ENCODE measurements around the gene PARD3.

The PARD3 gene

DNA sequence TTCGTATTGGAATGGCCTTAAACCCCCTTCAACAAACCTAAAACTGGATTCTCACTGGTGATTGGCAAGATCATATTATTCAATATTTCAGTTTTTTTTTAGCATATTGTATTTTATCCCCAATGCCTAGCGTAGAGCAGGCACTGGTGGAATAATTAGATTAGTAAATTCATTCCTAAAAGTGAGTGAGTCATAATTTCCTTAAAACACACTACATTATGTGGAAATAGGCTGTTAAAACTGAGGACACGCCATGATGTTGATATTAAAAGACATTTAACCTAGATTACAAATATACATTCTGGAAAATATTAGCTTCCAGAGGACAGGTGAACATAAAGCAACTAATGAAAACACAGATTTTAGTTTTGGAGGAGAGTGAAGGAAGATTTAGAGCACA, 463.9 kb downstream of the PARD3 start:
- no peak for DNase-seq

DNA sequence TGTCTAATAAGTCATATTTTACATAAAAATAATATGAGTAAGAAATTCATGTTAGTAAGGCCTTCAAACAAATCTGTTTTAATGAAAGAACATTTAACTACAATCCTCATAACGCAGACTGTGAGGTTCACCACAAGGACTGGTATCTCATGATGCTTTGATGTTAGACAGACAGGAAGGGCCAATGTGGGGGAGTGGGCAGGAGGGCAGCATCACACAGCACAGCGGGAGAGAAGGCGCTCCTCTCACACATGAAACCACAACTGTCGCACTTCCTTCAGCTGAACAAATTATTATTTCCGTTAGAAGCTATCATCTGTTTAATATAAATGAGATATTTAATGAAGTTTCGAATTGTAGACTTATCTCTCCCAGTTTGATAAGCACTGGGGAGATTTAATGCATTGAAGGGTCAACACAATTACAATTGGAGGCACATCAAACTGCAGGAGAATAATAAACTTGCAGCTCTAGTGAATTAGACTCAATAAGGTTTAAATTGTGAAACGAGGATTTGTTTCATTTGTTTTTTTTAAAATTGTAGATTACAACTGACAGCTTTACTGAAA, 466.1 kb downstream of the PARD3 start:
- no peak for DNase-seq

DNA sequence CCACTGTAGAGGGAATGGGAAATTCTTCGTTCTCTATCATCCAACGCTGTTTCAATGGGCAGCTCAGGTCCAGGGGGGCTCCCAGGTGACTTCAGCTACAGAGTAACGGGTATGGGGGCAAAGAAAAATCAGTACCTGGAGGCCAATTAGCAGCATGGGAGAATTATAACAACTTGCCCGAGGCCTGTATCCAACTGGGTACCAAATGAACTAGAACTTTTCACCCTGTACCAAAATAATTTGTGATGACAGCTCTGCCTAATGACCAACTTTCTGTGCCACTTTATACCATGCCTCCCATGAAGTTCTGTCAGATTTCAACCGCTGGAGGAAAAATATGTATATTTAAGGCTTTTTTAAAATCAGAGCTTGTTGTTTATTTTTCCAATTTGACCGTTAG, 467.1 kb downstream of the PARD3 start:
- DNase-seq = no peak

DNA sequence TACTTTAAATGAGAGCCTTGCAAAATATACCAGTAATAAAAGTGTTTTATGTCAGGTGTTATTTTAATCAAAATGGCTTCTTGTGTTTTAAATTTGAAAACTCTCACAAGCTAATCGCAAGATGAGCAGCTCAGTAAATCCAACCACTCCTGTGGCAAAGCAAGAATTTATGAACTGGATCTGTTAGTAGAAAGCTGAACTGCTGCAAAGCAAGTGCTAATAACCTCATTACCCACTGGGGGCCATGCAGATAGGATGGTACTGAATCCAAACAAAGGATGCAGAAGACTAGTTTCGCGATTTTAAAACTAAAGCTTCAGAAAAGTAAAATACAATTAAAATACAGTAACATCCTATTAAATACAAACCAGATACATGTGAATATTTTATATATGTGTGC, 468.0 kb downstream of the PARD3 start:
- DNase-seq = no peak

DNA sequence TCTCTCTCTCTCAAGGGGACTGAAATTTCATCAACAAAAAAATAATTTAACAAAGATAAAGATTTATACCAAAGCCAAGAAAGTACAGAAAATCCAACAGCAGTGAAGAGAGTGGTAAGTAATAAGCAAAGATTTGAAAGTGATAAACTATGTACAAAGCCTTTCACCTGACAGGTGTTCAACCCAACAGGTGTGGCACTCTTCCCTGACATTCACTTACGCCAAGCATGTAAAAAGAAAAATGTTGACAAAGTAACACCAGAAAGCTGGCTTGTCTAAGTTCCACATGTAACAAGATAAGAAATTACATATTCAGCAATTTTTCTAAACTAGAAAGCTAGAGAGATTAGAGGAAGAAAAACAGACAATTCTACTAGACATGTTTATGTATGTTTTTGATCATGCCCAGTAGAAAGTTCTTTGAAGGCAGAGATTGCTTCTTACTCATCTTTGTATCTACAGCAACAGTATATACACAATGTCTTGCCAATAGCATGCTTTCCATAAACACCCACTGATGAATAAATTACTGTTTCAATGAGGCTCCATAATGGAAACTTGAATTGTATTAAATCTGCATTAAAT, 468.5 kb downstream of the PARD3 start:
- DNase-seq = no peak

DNA sequence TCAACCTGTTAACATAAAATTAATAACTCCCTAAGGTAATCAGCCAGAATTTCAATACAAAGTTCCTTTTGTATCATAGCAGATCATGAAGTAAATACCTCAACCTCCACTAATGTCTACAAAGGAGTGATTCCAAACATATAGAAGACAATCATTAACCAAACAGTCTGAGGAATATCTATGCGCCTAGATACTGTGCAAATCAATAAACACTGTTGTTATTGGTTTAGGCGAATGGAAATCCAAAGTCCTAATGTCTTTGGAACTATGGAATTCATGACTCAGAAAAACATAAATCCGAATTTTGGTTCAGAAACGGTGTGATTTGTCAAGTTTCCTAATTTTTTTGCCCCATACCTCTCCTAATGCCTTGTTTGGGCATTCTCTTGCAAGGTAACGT, 469.7 kb downstream of the PARD3 start:
- DNase-seq = no peak

DNA sequence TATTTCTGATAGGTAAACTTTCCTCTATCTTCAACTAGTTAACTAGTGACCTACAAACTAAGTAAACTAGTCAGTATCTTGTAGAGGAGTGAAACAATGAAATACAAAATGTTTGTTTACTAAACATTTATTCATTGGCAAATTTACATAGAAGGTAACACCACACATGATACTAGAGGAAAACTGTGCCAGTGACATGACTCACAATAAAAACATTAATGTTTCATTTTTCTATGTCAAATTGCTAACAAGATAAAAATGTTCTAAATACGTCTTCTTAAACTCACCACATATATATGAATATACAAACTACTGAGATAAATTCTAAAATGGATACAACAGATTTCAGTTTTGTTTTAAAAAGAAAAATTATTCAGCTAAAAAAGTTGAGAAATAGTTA, 471.3 kb downstream of the PARD3 start:
- no peak for DNase-seq

DNA sequence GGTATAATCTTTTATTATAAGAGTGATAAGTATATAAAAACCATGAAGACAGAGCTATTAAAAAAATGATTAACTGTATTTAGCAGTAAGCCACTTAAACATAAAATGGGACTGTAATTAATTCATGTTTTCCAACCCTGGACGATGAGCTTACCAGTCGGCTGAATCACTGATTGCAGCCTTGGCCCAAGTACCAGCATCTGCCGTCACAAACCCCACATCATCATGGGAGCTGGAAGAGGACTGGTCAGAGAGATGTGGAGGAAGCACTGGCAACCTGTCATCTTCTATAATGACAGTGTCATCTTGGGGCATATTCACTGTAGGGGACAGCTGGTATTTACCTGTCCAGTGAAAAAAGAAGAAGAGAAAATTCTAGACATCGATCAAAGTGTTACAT, 473.6 kb downstream of the PARD3 start:
- DNase-seq = no peak

DNA sequence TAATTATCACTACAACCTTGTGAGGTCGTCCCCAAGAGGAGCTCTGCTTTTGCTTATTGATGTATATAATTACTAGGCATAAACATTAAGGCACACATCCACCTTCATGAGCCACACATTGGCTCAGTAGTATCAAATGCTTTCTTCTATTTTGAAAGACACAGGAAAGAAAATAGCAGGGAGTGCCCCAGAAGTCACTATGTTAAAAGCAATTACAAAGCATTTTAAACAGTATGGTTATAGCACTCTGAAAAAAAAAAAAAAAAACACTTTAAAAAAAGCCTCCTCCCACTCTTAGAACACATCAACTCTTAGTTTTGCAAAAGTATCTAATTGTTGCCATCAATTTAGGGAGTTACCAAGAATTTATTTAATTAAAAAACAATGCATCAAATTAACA, 474.2 kb downstream of the PARD3 start:
- DNase-seq = no peak

DNA sequence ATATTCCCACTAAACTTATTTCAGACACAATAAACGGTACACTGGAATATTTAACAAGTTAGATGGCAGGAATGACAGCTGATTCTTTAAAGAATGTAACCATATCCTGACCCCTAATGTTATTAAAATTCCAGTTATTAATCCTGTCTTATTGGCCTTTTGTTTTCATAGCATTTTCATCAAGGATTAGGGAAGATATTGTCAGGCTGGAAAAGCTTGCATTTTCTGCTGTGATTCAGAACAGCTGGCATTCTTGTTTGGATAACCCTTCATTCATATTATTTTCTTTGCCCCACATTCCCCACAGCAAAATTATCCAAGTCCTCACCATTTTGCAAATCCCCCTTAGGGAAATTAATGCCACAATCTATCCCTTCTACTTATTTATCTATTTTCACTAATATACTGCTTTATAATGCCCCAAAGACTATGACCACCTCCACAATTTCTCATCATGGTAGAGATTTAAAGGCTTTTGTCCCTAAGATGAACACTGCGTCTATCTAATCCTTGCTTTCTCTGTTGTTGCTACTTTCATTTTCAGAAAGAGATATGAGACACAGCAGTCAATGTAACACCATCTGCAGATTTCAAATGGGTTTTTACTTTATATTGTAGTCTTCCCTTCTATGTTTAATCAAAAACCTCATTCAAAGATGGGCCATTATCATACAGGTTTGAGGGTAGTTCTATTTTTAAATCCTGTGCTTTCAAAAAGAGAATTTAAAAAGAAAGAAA, 475.1 kb downstream of the PARD3 start:
- DNase-seq = no peak

DNA sequence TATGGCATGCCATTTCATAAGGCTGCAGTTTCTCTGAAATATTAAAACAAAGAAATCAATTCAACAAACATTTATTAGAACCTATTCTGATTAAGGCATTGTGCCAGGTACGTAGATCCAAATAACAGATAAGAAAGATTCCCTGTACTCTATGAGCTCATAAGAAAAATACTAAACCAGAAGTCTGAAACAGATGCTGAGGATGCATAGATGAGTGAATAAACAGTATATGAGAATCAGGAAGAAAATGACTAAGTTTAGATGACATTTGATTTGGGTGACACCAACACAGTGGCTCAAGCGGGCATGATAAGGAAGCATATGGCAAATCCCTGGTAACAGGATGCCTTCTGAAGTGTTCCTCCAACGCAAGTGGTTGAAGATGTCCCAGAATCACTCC, 477.2 kb downstream of the PARD3 start:
- DNase-seq = no peak

DNA sequence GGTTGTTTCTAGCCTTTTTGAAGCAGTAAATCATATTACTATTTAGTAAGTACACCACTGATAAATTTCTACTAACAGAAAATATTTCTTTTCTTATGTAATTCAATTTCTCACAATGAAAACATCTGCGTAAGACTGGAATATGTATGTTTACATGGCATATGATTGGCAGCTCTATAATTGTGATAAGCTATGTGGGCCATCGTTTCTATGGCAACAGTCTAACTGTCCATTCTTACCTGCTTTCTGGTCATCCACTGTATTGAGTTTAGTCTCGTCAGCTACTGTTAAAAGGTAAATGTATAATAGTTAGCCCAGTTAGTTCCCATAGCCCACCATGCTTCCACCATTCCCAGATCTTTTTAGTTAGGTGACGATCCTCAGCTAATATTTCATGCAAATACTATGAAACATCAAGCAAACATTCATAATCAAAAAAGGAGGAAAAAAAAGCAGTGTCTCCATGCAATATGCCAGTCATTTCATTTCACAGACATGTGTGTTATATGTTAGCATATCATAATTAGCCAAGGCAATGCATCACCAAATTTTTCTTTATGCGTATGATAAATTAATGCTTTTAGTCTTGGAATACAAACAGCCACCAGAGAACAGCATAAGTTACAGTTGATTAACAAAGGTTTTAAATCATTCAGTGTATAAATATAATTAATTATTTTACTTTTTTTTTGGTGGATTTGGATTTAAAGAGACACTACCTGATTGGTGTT, 479.0 kb downstream of the PARD3 start:
- DNase-seq = no peak

DNA sequence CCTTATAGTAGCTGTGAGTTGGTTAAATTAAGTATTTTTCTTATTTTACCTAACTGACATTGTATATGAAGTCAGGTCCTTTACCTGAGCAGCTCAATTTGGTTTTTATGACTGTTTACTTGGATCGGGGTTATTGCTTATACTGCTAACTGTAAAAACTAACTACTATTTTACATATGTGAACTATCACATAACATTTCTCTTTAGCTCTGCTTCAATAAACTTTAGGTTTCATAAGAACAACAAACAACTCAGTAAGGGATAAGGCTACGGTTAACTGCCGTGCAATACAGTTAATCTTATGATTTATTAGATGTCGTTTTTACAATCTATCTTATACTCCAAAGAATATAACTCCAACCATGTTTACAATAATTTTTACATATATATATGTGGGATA, 480.2 kb downstream of the PARD3 start:
- DNase-seq = no peak

DNA sequence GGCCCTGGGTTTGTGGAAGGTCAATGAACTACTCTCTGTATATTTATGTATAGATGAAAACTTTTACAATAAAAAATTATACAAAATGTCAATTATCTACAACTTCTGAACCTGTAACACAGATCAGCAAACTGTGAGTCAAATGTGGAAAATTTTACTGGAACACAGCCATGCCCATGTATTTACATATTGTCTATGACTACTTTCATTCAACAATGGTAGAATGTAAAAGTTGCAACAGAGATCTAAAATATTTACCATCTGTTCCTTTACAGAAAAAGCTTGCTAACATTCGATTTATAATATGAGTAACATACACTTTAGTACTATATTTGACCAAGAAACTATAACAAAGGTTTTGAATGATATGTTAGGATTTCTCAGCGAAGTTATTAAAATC, 481.6 kb downstream of the PARD3 start:
- no peak for DNase-seq

DNA sequence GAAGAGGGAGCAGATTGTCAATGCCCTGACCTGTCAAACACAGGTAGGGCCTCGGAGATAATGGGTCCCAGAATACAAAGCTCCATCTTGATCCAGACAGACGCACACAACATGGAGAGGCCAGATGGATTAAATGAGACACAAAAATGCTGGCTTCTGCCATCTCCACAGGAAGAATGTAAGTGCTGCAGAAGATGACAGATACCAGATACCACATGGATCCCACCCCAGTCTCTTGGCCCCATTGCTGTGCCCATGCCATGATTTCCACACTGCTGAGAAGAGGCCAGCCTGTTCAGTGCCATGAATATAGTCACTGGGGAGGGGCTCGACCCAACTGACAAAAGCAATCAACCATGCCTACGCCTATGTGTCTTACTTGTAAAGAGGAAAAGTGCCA, 487.9 kb downstream of the PARD3 start:
- no peak for DNase-seq

DNA sequence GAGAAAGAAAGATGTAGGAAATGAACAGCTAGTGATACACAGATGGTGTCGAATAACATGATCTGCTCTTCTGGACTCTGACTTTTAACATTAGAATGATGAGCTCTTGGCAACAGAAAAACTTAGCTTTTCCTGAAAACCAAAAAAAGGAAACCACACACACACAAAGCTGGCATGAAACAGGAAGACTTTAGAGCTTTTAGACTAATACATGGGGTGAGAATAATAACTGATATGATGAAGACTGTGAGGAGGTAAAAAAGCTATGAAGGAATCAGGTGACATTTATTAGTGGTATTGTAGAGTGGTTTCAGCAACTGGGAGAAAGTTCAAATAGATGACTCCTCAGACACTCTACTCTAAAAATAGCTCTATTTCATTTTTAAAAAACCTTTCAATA, 491.9 kb downstream of the PARD3 start:
- DNase-seq = no peak

DNA sequence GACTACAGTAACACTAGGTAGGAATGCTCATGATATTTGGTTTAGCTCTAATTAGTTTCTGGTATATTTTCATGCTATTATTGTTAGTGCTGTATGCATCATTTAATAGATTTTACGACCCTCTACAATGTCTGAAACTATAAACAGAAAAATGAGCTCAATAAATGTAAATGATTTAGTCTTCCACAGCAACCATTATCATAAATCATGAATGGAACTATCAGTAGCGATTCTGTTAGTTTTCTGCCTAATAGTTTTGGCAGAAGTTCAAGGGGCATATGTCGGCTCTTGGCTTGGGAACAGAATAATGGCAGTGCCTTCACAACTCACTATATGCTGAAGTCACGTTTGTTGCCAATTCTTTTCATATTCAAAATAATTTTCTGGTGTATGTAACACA, 494.8 kb downstream of the PARD3 start:
- DNase-seq = no peak

DNA sequence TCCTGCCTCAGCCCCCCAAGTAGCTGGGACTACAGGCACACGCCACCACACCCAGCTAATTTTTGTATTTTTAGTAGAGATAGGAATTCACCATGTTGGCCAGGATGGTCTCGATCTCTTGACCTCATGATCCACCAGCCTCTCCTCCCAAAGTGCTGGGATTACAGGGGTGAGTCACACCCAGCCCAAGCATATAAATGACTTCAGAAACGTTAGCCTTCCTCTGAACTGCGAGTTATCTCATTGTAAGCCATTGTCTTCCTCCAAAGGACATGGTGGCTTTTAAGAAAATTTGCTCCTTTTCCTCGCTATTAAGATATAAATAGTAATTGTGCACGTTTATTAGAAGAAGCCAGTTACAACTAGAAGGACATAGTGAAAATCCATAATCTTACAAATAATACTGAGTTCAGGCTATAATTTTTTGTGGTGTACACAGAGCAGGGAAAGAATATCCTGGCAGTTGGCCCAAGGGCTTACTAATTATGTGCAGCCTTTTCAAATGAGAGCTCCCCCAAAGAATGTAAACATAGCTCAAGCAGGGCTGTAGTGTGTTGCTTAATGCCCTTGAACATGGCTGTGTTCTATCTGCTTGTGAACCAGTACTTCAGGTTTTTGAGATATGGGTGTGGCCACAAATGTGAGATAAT, 495.8 kb downstream of the PARD3 start:
- DNase-seq = no peak

DNA sequence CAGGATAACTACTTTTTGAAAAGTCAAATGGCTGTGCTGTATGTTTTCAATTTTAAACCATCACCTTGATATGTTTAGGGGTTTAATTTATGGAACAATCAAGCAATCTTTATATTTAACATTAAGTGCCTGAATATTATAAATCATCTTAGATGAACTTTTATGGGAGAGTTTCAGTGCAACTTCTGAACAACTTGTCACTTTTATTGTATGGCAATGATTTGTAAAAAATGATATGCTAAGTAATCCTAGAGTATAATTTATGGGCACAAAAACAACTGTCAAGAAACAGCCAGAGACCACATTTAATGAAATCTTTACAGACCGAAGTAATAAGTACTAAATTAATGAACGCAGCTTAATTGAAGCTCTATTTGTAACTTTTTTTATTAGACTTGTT, 498.9 kb downstream of the PARD3 start:
- no peak for DNase-seq

DNA sequence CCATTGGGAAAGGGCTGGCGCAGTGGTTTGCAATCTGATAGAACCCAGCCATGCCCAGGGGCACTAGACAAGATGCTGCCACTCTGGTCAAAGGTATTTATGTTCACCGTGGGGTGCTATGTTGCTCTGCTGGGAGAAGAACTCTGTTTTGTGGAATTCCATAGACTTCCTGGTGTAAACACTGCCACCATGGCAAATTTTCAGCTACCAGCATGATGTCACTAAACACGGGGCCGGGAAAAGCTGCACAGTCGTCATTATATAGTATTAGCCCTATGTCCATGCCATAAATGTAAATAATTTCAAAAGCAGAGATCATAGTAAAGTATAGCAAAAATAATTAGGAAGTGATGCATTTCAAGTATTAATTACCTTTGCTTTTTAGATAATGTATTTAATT, 500.6 kb downstream of the PARD3 start:
- no peak for DNase-seq

DNA sequence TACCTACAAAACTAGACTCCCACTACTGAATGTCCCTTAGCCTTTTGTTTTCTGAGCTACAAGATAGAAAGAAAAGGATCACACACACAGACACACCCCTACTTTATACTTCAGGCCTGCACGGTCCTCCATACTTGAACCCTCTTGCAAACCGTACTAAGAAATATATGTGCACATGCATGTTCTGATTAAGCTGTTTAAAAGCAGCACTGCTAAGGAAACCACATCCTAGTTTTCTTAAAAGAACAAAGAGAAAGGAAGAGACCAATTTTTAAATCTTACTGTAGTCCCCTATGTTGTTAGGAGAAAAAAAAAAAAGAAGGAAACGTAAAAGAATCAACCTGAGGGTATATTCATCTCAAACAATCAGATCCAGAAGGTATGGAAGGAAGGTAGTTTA, 501.2 kb downstream of the PARD3 start:
- DNase-seq = no peak

DNA sequence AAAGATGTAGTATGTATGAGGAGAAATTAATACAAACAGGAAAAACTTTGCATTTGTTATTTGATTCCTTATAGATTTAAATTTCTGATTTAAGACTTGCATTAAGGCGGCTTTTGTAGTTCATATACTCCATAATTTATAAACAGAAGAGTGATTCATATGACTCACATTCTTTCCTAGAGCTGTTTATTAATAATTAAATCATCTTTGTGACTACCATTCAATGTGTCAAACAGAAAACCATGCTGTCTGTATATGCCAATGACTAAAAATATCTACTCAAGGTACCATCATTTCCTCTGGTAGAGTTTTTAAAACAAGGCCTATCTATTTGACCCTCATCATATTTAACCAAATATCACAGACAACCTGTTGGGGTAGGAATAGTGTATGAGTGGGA, 501.7 kb downstream of the PARD3 start:
- DNase-seq = no peak

All from hypothalamus (tissue), 51 donors.